ENCODE results near the gene HNRNPCL2.
"Not testable (repeated sequence)": the region's sequence is repeated elsewhere in the genome, so short reads cannot be mapped to it uniquely, and the experiment has no call there.

Gene HNRNPCL2

DNA sequence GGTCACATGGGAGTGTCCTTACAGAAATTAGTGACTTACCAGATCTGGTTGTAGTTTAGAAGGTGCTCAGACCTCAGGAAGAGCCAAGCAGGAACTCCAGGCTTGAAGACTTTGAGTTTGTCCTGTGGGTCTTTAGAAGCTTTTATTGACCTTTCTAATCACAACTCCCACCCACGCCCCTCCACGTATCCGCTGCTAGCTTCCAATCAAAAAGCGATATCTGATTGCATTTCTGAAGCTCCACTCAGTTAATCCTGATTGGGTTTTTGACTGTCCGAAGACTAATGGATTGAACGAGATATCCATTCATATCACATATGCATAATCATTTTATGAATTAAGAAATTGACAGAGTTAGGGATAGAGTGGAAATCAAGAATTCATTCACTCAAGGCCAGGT, at the start of gene HNRNPCL2:
HNRNPCL2 (minus strand) TSS at position 101 of the 400 bp plus-strand sequence. CDS start 454 bp downstream, outside the sequence.
- DNase-seq = not testable (repeated sequence)

DNA sequence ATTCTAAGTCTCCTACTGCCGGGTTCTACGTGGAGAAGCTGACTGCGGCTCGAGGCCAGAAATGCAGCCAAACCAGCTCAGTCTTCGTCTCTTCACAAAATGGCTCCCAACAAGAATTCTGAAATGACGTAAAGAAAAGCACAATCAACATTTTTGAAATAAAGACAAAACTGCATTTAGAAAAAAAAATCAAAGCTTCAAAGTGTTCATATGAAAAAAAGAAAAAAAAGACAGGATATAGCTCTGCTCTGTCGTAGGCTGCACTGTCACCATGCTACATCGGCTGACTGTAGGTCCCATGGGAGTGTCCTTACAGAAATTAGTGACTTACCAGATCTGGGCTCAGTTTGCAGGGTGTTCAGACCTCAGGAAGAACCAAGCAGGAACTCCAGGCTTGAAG, 48.9 kb upstream of the HNRNPCL2 start, which contains the start of gene HNRNPCL4:
HNRNPCL4 (minus strand) TSS at position 101 of the 400 bp plus-strand sequence. CDS start 164 bp downstream, outside the sequence.
- DNase-seq = not testable (repeated sequence)

- DNase-seq = not testable (repeated sequence)
Observed at GRCh38 chr1:13155909-13156308, 39.3 kb upstream of the HNRNPCL2 start, which contains the start of gene PRAMEF26. PRAMEF26 (minus strand) TSS chr1:13156009; CDS start chr1:13153095, 2,914 bp downstream.

DNA sequence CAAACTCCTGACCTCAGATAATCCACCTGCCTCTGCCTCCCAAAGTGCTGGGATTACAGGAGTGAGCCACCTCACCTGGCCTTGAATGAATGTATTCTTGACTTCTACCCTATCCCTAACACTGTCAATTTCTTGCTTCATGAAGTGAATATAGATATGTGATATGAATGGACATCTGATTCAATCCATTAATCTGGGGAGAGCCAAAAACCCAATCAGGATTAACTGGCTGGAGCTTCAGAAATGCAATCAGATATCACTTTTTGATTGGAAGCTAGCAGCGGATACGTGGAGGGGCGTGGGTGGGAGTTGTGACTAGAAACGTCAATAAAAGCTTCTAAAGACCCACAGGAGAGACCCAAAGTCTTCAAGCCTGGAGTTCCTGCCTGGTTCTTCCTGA, 46.2 kb downstream of the HNRNPCL2 start, which contains the start of gene PRAMEF25:
PRAMEF25 (plus strand) TSS at position 301 of the 400 bp plus-strand sequence. CDS start 2,920 bp downstream, outside the sequence.
- not testable (repeated sequence) for DNase-seq
